GM18511 (cell line): ENCODE measurements around the gene PTPRN2.
"Not testable (repeated sequence)": the region's sequence is repeated elsewhere in the genome, so short reads cannot be mapped to it uniquely, and the experiment has no call there.

Experiments used
- ATAC-seq: cut with Tn5 transposase; IDR thresholded peaks from one replicate; pipeline ENCODE4 v1.9.1; 2021; ENCODE audit warnings: mild to moderate bottlenecking, moderate library complexity; ENCODE audit not compliant: unreplicated experiment

PTPRN2 gene

GRCh38 chr7:157908006-157908782, 679.4 kb downstream of the PTPRN2 start:
- no peak for ATAC-seq

GRCh38 chr7:157907091-157907490, 680.5 kb downstream of the PTPRN2 start:
- ATAC-seq: no peak

GRCh38 chr7:157906583-157906982, 681.0 kb downstream of the PTPRN2 start:
- ATAC-seq: no peak

GRCh38 chr7:157905651-157906461, 681.8 kb downstream of the PTPRN2 start:
- ATAC-seq: no peak

GRCh38 chr7:157904866-157905570, 682.6 kb downstream of the PTPRN2 start:
- no peak for ATAC-seq

- ATAC-seq: no peak
These were observed 683.3 kb downstream of the PTPRN2 start for GRCh38 chr7:157904211-157904865.

GRCh38 chr7:157903710-157904109, 683.9 kb downstream of the PTPRN2 start:
- no peak for ATAC-seq

- no peak for ATAC-seq
These were observed 684.3 kb downstream of the PTPRN2 start for GRCh38 chr7:157903296-157903695.

- ATAC-seq: not testable (repeated sequence)
These were observed 685.6 kb downstream of the PTPRN2 start for GRCh38 chr7:157901816-157902610.

GRCh38 chr7:157901166-157901565, 686.5 kb downstream of the PTPRN2 start:
- ATAC-seq: no peak

- no peak for ATAC-seq
These were observed 687.1 kb downstream of the PTPRN2 start for GRCh38 chr7:157900556-157900955.

- no peak for ATAC-seq
These were observed 687.6 kb downstream of the PTPRN2 start for GRCh38 chr7:157900011-157900410.

- no peak for ATAC-seq
These were observed 688.7 kb downstream of the PTPRN2 start for GRCh38 chr7:157898802-157899505.

- ATAC-seq: no peak
These were observed 689.4 kb downstream of the PTPRN2 start for GRCh38 chr7:157898261-157898660.

GRCh38 chr7:157897681-157898080, 689.9 kb downstream of the PTPRN2 start:
- no peak for ATAC-seq

GRCh38 chr7:157896774-157897555, 690.7 kb downstream of the PTPRN2 start:
- ATAC-seq: no peak

- not testable (repeated sequence) for ATAC-seq
These were observed 691.3 kb downstream of the PTPRN2 start for GRCh38 chr7:157896376-157896675.

- no peak for ATAC-seq
These were observed 691.9 kb downstream of the PTPRN2 start for GRCh38 chr7:157895520-157896375.
